GM23338 (cell line): ENCODE data around the gene STRN4.

ENCODE experiments used
- CREB1 ChIP-seq: fragments of 250-450 bp; sonication (Bioruptor Pico); IDR thresholded peaks from 2 replicates; pipeline ENCODE4 v1.5.0; 2020; ENCODE audit warnings: low read depth, mild to moderate bottlenecking, moderate library complexity
- ETS1 ChIP-seq: IDR thresholded peaks from 2 replicates; pipeline ENCODE4 v1.6.1; 2016; ENCODE audit warnings: antibody characterized with exemption
- EZH2 ChIP-seq: fragments of 200-600 bp; sonication (generic); IDR thresholded peaks from one replicate; pipeline ENCODE4 v1.8.0; 2017; ENCODE audit warnings: antibody characterized with exemption, mild to moderate bottlenecking, low read depth; ENCODE audit not compliant: unreplicated experiment
- EZH2phosphoT487 ChIP-seq: fragments of 200-600 bp; sonication (generic); IDR thresholded peaks from one replicate; pipeline ENCODE4 v1.8.1; 2018; ENCODE audit warnings: antibody characterized with exemption; ENCODE audit not compliant: unreplicated experiment
- JUNB ChIP-seq: IDR thresholded peaks from one replicate; pipeline ENCODE4 v1.6.1; 2016; ENCODE audit warnings: antibody characterized with exemption; ENCODE audit not compliant: unreplicated experiment
- NANOG ChIP-seq: IDR thresholded peaks from 2 replicates; pipeline ENCODE4 v1.6.1; 2016; ENCODE audit warnings: antibody characterized with exemption, borderline replicate concordance
- POLR2AphosphoS5 ChIP-seq: IDR thresholded peaks from 2 replicates; pipeline ENCODE4 v1.6.1; 2016; ENCODE audit warnings: antibody characterized with exemption, low read depth
- REST ChIP-seq: IDR thresholded peaks from one replicate; pipeline ENCODE4 v1.6.1; 2018; ENCODE audit warnings: antibody characterized with exemption; ENCODE audit not compliant: unreplicated experiment
- STAT1 ChIP-seq: IDR thresholded peaks from one replicate; pipeline ENCODE4 v1.6.1; 2016; ENCODE audit warnings: antibody characterized with exemption; ENCODE audit not compliant: unreplicated experiment
- ZNF114 ChIP-seq: fragments of 250-450 bp; sonication (Bioruptor Pico); IDR thresholded peaks from 2 replicates; pipeline ENCODE4 v1.5.0; 2020; ENCODE audit warnings: mild to moderate bottlenecking, moderate library complexity
- TF ChIP-seq, protein P1 (sequence below), 2 experiments: fragments of 200-600 bp in 1 of 2; sonication (generic) in 1 of 2; conservative IDR thresholded peaks; 2 replicates each; pipeline versions ENCODE4 v1.5.1 to v1.6.1; 2016 to 2017; ENCODE audit warnings: antibody characterized with exemption in 2 of 2, low read depth in 2 of 2, mild to moderate bottlenecking in 2 of 2, moderate library complexity in 1 of 2
- TF ChIP-seq, protein P2 (sequence below): fragments of 250-450 bp; sonication (Bioruptor Pico); IDR thresholded peaks from 2 replicates; pipeline ENCODE4 v1.5.0; 2020; ENCODE audit warnings: mild to moderate bottlenecking, moderate library complexity

DNA sequence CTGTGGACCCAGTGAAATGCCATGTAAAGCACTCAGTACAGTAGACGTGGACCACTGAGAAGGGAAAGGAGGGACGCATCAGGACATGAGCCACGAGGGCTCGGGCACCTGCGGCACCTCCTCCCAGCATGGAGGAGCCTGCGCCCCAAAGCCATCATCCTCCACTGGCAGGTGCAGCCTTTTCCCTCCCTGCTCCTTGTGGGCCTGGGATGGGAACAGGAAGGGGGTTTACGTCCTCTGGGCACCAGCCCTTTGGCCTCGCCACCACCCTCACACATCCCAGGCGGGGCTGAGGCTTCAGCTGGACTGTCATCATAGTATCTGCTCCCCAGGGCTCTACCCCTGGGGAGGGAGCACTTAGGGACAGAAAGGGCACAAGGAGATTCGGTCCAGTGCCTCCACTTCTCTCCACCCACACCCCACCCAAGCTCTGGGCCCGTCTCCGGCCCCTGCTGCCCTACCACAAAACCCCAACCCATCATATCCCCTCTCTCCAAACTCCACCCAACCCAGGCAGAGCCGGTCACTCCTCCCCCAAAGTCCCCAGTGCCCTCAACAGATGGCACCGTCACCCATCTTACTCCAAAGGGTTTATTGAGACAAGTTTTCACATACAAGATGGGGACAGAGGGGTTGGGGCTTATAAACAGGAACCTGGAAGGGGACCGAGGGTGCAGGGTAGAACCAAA lies 27.2 kb downstream of the STRN4 start:
- TF ChIP-seq, protein P1, sequence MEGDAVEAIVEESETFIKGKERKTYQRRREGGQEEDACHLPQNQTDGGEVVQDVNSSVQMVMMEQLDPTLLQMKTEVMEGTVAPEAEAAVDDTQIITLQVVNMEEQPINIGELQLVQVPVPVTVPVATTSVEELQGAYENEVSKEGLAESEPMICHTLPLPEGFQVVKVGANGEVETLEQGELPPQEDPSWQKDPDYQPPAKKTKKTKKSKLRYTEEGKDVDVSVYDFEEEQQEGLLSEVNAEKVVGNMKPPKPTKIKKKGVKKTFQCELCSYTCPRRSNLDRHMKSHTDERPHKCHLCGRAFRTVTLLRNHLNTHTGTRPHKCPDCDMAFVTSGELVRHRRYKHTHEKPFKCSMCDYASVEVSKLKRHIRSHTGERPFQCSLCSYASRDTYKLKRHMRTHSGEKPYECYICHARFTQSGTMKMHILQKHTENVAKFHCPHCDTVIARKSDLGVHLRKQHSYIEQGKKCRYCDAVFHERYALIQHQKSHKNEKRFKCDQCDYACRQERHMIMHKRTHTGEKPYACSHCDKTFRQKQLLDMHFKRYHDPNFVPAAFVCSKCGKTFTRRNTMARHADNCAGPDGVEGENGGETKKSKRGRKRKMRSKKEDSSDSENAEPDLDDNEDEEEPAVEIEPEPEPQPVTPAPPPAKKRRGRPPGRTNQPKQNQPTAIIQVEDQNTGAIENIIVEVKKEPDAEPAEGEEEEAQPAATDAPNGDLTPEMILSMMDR (conservative IDR thresholded peaks at IDR 0.05; ENCODE audit: low read depth in 2 of 2): no peak
- TF ChIP-seq POLR2AphosphoS5 (no peak), EZH2phosphoT487 (no peak), JUNB (no peak), REST (no peak), STAT1 (no peak), EZH2 (no peak), CREB1 (CRISPR knock-in tag) (no peak), NANOG (no peak), ZNF114 (no peak), ETS1 (no peak)
- TF ChIP-seq, protein P2, sequence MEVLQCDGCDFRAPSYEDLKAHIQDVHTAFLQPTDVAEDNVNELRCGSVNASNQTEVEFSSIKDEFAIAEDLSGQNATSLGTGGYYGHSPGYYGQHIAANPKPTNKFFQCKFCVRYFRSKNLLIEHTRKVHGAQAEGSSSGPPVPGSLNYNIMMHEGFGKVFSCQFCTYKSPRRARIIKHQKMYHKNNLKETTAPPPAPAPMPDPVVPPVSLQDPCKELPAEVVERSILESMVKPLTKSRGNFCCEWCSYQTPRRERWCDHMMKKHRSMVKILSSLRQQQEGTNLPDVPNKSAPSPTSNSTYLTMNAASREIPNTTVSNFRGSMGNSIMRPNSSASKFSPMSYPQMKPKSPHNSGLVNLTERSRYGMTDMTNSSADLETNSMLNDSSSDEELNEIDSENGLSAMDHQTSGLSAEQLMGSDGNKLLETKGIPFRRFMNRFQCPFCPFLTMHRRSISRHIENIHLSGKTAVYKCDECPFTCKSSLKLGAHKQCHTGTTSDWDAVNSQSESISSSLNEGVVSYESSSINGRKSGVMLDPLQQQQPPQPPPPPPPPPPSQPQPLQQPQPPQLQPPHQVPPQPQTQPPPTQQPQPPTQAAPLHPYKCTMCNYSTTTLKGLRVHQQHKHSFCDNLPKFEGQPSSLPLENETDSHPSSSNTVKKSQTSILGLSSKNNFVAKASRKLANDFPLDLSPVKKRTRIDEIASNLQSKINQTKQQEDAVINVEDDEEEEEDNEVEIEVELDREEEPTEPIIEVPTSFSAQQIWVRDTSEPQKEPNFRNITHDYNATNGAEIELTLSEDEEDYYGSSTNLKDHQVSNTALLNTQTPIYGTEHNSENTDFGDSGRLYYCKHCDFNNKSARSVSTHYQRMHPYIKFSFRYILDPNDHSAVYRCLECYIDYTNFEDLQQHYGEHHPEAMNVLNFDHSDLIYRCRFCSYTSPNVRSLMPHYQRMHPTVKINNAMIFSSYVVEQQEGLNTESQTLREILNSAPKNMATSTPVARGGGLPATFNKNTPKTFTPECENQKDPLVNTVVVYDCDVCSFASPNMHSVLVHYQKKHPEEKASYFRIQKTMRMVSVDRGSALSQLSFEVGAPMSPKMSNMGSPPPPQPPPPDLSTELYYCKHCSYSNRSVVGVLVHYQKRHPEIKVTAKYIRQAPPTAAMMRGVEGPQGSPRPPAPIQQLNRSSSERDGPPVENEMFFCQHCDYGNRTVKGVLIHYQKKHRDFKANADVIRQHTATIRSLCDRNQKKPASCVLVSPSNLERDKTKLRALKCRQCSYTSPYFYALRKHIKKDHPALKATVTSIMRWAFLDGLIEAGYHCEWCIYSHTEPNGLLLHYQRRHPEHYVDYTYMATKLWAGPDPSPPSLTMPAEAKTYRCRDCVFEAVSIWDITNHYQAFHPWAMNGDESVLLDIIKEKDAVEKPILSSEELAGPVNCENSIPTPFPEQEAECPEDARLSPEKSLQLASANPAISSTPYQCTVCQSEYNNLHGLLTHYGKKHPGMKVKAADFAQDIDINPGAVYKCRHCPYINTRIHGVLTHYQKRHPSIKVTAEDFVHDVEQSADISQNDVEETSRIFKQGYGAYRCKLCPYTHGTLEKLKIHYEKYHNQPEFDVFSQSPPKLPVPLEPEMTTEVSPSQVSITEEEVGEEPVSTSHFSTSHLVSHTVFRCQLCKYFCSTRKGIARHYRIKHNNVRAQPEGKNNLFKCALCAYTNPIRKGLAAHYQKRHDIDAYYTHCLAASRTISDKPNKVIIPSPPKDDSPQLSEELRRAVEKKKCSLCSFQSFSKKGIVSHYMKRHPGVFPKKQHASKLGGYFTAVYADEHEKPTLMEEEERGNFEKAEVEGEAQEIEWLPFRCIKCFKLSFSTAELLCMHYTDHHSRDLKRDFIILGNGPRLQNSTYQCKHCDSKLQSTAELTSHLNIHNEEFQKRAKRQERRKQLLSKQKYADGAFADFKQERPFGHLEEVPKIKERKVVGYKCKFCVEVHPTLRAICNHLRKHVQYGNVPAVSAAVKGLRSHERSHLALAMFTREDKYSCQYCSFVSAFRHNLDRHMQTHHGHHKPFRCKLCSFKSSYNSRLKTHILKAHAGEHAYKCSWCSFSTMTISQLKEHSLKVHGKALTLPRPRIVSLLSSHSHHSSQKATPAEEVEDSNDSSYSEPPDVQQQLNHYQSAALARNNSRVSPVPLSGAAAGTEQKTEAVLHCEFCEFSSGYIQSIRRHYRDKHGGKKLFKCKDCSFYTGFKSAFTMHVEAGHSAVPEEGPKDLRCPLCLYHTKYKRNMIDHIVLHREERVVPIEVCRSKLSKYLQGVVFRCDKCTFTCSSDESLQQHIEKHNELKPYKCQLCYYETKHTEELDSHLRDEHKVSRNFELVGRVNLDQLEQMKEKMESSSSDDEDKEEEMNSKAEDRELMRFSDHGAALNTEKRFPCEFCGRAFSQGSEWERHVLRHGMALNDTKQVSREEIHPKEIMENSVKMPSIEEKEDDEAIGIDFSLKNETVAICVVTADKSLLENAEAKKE: no peak
